ENCODE data around the gene GJB3. TPM values are rescaled to one million over a fixed set of nuclear protein-coding genes. Genes with fewer than 3 reads are reported as not detected.
"Not testable (repeated sequence)": the region's sequence is repeated elsewhere in the genome, so short reads cannot be mapped to it uniquely, and the experiment has no call there.

Gene GJB3
- total RNA-seq, 1 donor from 2014 or later = 0.17 TPM

GRCh38 chr1:34786521-34787325 is 5.7 kb downstream of the GJB3 start:
- peak; percentile 90 for DNase-seq

- peak; percentile 64 for DNase-seq
Observed at GRCh38 chr1:34787461-34788420, 6.7 kb downstream of the GJB3 start.

DNA sequence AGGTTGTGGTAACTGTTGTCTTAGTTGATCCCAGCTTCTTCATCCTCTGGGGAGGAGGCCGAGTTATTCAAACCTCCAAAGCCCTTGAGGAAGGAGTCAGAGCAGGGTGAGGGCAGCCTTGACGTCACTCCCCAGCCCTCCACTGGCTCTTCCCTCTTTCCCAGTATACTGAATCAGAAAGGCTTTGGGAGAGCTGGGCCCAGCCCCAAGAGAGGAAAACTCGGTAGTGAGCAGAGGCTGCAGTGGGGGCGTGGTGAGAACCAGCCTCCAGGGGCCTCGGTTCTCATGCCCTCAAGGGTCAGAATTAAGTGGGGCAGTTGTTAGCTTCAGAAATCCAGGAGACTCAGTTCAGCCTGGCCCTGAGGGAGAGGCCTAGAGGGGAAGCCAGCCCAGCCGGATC is 10.0 kb downstream of the GJB3 start:
- no peak for DNase-seq

DNA sequence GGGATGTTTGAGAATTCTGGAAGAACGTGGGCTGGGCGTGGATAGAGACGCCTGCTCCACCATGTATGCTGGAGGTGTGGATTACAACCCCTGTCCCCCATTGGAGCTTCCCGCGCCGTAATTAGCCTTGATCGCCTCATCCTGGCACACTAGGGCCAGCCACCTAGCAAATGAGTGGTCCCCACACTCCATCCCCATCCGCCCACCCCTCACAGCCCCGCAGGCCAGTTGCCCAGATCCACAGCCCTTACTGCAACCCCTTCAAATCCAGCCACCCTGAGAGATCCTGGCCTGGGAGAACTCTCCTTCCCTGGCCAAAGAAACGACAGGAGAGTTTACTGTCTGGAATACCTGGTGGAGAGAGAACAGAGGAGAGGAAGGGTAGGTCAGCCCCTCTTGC is 11.4 kb downstream of the GJB3 start:
- no peak for DNase-seq

DNA sequence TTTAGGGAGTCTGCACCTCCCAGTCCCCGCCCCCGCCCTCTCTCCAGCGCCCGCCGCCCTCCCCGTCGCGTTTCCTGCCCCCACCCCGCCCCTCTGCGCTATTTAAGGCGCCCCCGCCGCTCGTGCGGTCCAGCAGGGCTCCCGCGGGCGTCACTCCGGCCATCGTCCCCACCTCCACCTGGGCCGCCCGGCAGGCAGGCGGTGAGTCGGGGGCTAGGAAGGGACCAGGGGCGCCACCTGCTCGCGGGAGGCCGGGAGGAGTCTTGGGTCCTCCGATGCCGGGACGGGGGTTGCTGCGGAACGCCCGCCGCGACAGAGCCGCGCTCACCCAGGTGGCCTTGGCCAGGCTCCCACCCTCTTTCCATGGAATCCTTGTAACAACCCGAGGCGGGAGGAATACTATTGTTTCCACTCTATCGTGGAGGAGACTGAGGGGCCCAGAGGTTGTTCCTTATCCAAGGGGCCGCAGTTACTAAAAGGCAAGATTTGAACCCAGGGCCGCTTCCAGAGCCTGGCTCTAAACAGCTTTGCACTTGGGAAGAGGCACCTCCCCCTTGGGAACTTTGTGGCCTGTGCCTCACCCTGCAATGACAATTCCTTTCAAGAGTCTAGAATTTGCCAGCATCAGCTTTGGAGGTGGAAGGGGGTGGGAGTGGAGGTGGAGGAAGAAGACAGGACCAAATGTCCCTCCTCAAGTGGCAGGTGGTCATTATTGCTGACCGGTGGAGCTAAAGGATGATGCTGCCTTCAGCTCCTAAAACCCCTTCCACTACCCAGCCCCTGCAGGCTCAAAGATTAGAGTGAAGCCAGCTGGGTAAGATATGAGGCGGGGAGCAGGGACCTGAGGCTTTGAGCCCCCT is 12.1 kb downstream of the GJB3 start, which contains the start of gene GJA4:
Gene GJA4, plus strand, starts transcription at position 132 of the 860 bp plus-strand sequence. CDS start 1,215 bp downstream, outside the sequence.
- no peak for DNase-seq

- no peak for DNase-seq
Observed at GRCh38 chr1:34794001-34794789, 13.2 kb downstream of the GJB3 start.

DNA sequence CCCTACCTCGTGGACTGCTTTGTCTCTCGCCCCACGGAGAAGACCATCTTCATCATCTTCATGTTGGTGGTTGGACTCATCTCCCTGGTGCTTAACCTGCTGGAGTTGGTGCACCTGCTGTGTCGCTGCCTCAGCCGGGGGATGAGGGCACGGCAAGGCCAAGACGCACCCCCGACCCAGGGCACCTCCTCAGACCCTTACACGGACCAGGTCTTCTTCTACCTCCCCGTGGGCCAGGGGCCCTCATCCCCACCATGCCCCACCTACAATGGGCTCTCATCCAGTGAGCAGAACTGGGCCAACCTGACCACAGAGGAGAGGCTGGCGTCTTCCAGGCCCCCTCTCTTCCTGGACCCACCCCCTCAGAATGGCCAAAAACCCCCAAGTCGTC is 13.8 kb downstream of the GJB3 start:
- DNase-seq = no peak

DNA sequence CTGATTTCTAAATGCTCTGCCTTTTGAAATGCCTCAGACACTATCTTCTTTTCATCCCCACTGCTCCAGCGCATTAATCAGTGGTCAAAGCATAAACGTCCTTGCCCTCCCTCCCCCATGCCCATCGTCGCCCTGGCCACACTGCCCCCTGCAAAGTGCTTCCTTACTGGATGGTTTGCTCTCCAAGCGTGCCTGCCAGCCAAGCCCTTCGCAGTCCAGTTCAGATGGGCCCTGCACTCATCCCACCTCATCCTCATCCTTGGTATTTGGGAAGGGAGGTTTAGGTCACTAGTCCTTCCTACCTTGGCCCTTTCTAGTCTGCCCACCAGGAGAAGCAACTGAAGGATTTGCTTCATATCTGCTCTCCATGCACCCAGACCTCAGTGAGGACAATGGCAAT is 14.9 kb downstream of the GJB3 start:
- no peak for DNase-seq

DNA sequence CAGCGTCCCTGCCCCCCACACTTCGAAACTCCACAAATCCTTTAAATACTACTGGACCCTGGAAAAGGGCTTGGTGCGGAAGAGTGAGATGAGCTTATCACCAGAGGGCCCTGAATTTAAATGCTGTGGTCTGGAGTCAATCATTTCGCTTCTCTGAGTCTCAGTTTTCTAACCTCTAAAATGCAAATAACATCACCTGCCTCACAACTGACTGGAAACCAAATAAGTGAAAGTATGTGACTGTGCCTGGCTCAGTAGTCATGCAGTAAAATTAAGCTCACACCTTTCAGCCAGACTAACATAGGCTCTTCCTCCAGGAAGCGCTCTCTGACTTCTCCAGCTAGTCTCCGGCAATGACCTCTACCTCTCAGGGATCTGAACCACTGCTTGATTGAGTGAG is 16.0 kb downstream of the GJB3 start:
- no peak for DNase-seq

GRCh38 chr1:34800214-34800613 is 19.2 kb downstream of the GJB3 start:
- no peak for DNase-seq

DNA sequence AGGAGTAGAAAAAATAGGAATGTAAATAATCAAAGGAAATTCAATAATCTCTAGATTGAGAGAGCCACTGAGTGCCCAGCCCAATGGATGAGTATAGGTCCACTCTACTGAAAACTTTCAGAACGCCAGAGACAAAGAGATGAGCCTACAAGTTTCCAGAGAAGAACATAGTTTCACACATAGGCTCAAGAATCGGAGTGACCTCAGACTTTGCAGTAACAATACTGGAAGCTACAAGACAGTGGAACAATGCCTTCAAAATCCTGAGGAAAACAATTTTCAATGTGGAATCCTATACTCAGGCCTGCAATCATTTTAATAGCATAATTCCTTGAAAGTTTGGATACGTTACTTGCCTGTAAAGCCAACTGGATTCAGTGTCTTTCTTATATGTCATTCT is 22.8 kb downstream of the GJB3 start:
- DNase-seq = no peak

- no peak for DNase-seq
Observed at GRCh38 chr1:34806396-34806795, 25.4 kb downstream of the GJB3 start.

DNA sequence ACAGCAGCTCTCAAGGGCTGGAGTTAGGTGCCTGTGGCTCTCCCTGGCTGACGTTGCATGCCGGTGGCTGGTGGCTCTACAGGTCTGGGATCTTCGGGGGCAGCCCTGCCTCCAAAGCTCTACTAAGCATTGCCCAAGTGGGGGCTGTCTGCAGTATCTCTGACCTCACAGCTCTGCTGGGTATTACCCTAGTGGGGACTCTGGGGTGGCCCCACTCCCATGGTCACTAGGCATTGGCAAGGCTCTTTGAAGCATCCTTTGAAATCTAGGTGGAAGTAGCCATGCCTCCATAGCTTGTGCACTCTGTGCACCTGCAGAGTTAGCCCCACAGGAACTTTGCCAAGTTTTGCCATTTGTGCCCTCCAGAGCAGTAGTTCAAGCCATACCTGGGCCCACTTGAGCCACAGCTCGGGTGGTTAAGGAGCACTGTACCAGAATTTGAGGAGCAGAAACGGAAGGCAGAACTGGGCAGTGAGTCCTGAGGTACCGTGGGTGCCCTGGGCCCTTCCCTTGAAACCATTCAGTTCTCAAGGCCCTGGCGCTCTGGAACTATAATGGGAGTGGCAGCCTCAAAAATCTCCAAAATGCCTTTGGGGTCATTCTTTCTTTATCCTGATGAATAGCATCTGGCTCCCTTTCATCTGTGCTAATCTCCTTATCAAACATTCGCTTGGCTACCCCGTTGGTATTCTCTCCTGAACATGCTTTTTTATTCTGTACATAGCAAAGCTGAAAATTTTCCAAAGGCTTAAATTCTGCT is 27.2 kb downstream of the GJB3 start:
- no peak for DNase-seq

DNA sequence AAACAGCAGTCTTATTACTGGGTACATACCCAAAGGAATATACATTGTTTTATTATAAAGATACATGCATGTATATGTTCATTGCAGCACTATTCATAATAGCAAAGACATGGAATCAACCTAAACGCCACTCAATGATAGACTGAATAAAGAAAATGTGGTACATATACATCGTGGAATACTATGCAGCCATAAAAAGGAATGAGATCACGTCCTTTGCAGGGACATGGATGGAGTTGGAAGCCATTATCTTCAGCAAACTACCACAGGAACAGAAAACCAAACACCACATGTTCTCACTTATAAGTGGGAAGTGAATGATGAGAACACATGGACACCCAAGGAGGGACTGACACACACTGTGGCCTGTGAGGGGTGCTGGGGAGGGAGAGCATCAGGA is 29.8 kb downstream of the GJB3 start:
- not testable (repeated sequence) for DNase-seq

DNA sequence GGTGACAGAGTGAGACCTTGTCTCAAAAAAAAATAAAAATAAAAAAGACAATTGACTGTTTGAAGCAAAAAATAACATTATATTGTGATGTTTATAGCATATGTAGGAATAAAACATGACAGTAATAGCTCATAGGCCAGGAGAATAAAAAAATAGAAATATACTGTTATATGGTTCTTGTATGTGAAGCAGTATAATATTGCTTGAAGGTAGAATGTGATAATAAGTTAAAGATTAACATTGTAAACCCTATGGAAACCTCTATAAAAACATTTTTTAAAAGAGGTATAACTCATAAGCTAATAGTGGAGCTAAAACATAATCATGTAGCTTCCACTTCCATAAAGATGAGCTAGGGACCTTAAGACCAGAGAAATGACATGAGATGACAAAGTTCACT is 35.3 kb downstream of the GJB3 start:
- no peak for DNase-seq

- DNase-seq = no peak
Observed at GRCh38 chr1:34816778-34817177, 35.8 kb downstream of the GJB3 start.

DNA sequence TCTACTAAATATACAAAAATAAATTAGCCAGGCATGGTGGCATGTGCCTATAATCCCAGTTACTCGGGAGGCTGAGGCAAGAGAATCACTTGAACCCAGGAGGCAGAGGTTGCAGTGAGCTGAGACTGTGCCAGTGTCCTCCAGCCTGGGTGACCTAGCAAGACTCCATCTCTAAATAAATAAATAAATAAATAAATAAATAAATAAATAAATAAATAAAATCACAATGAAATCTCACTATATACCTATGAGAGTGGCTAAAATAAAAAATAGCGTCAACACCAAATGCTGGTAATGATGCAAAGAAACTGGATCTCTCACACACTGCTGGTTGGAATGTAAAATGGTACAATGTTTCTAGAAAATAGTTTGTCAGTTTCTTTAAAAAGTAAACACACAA is 37.8 kb downstream of the GJB3 start:
- DNase-seq = not testable (repeated sequence)

GRCh38 chr1:34822202-34822601 is 41.2 kb downstream of the GJB3 start:
- no peak for DNase-seq

DNA sequence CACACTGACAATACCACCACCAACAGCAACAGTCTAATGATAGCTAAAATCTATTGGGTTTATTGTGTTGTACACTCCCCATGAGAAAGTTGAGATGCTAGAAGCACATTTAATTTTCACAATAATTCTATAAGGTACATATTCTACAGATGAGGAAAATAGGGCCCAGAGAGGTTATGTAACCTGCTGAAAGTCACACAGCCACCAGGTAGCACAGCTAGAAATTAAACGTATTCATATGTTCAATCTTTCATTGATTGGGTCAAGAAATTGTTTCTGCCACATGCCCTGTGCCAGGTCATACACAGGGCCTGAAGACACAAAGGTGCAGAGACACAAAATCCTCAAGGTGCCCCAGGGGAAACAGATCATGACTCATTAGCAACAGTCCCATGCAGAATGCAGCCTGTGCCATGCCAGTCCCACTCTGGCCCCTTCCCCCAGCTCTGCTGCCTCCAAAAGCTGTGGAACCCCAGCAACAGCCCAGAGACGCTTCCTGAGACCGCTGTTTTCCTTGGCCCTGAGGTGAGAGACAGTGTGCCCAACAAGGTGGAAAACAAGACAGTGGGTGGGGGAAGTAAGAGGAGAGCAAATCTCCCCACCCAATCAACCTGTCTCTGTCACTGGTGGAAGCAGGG is 43.9 kb downstream of the GJB3 start:
- no peak for DNase-seq

GRCh38 chr1:34825455-34826091 is 44.6 kb downstream of the GJB3 start:
- peak; percentile 68 for DNase-seq
